H9 (cell line): ENCODE measurements around the gene B3GNT3. TPM values are rescaled to one million over a fixed set of nuclear protein-coding genes. Genes with fewer than 3 reads are reported as not detected.

Experiments used
- DNase-seq: peaks from one replicate; pipeline ENCODE4 v3.0.0-alpha.2; 2017
- H2AFZ ChIP-seq: one replicate; pipeline ENCODE4 v1.6.1; 2013; ENCODE audit warnings: mild to moderate bottlenecking, low read length, control low read depth, moderate library complexity
- H2AK5ac ChIP-seq: 2 replicates; pipeline ENCODE4 v1.6.1; 2013; ENCODE audit warnings: low read length, control low read depth, mixed read lengths; ENCODE audit not compliant: insufficient read length
- H2BK120ac ChIP-seq: one replicate; pipeline ENCODE4 v1.6.1; 2013; ENCODE audit warnings: low read depth, mild to moderate bottlenecking, low read length, control low read depth, inconsistent platforms; ENCODE audit not compliant: poor library complexity, severe bottlenecking
- H2BK12ac ChIP-seq: 2 replicates; pipeline ENCODE4 v1.6.1; 2013; ENCODE audit warnings: low read length, control low read depth, mixed read lengths, low read depth; ENCODE audit not compliant: insufficient read length
- H2BK15ac ChIP-seq: 2 replicates; pipeline ENCODE4 v1.6.1; 2013; ENCODE audit warnings: low read depth, low read length, control low read depth
- H2BK20ac ChIP-seq: one replicate; pipeline ENCODE4 v1.6.1; 2013; ENCODE audit warnings: low read depth, mild to moderate bottlenecking, low read length, control low read depth, inconsistent platforms; ENCODE audit not compliant: poor library complexity, severe bottlenecking
- H2BK5ac ChIP-seq: 2 replicates; pipeline ENCODE4 v1.6.1; 2013; ENCODE audit warnings: low read length, control low read depth, mixed read lengths; ENCODE audit not compliant: insufficient read length
- H3K14ac ChIP-seq: 2 replicates; pipeline ENCODE4 v1.6.1; 2013; ENCODE audit warnings: low read length, control low read depth; ENCODE audit not compliant: insufficient read depth
- H3K18ac ChIP-seq: 2 replicates; pipeline ENCODE4 v1.6.1; 2013; ENCODE audit warnings: low read depth, mild to moderate bottlenecking, mixed read lengths, low read length, control low read depth; ENCODE audit not compliant: insufficient read length
- H3K23ac ChIP-seq: 2 replicates; pipeline ENCODE4 v1.6.1; 2013; ENCODE audit warnings: low read length, control low read depth, mixed read lengths, low read depth; ENCODE audit not compliant: insufficient read length
- H3K23me2 ChIP-seq: 2 replicates; pipeline ENCODE4 v1.6.1; 2013; ENCODE audit warnings: low read depth, mild to moderate bottlenecking, mixed read lengths, low read length, control low read depth; ENCODE audit not compliant: insufficient read length, poor library complexity, severe bottlenecking
- H3K27ac ChIP-seq: 2 replicates; pipeline ENCODE4 v1.5.1; 2013; ENCODE audit warnings: low read length, control low read depth, mixed read lengths, low read depth; ENCODE audit not compliant: insufficient read length
- H3K27me3 ChIP-seq: 2 replicates; pipeline ENCODE4 v1.6.1; 2013; ENCODE audit warnings: low read length, control low read depth, inconsistent platforms; ENCODE audit not compliant: insufficient read depth
- H3K4ac ChIP-seq: 2 replicates; pipeline ENCODE4 v1.6.1; 2013; ENCODE audit warnings: low read depth, mild to moderate bottlenecking, control low read depth, inconsistent platforms, low read length, moderate library complexity
- H3K4me1 ChIP-seq: 2 replicates; pipeline ENCODE4 v1.6.1; 2013; ENCODE audit warnings: low read length, control low read depth, inconsistent platforms; ENCODE audit not compliant: insufficient read depth
- H3K4me2 ChIP-seq: 2 replicates; pipeline ENCODE4 v1.6.1; 2013; ENCODE audit warnings: low read length, control low read depth, mixed read lengths; ENCODE audit not compliant: insufficient read length, insufficient read depth
- H3K56ac ChIP-seq: 2 replicates; pipeline ENCODE4 v1.6.1; 2013; ENCODE audit warnings: low read depth, mild to moderate bottlenecking, mixed read lengths, low read length, control low read depth; ENCODE audit not compliant: insufficient read length
- H3K79me1 ChIP-seq: 2 replicates; pipeline ENCODE4 v1.6.1; 2013; ENCODE audit warnings: low read depth, mild to moderate bottlenecking, moderate library complexity, low read length, control low read depth, inconsistent platforms; ENCODE audit not compliant: insufficient read depth, poor library complexity, severe bottlenecking
- H3K79me2 ChIP-seq: 2 replicates; pipeline ENCODE4 v1.6.1; 2013; ENCODE audit warnings: low read length, control low read depth, inconsistent platforms; ENCODE audit not compliant: insufficient read depth
- H3K9ac ChIP-seq: 2 replicates; pipeline ENCODE4 v1.6.1; 2013; ENCODE audit warnings: low read length, control low read depth, mixed read lengths; ENCODE audit not compliant: insufficient read length; ENCODE audit errors: extremely low read depth
- H3K9me3 ChIP-seq: one replicate; pipeline ENCODE4 v1.6.1; 2013; ENCODE audit warnings: low read depth, low read length, inconsistent platforms; ENCODE audit not compliant: control insufficient read depth
- H3T11ph ChIP-seq: one replicate; pipeline ENCODE4 v1.6.1; 2013; ENCODE audit warnings: mild to moderate bottlenecking, low read length, control low read depth, inconsistent platforms
- H4K20me1 ChIP-seq: one replicate; pipeline ENCODE4 v1.6.1; 2013; ENCODE audit not compliant: control insufficient read depth, insufficient read length, insufficient read depth
- H4K5ac ChIP-seq: 2 replicates; pipeline ENCODE4 v1.6.1; 2013; ENCODE audit warnings: low read depth, mild to moderate bottlenecking, mixed read lengths, low read length, control low read depth; ENCODE audit not compliant: insufficient read length
- H4K8ac ChIP-seq: replicated peaks from 2 replicates; pipeline ENCODE4 v1.6.1; 2013; ENCODE audit warnings: low read length, control low read depth, mixed read lengths, low read depth; ENCODE audit not compliant: insufficient read length
- H4K91ac ChIP-seq: 2 replicates; pipeline ENCODE4 v1.6.1; 2013; ENCODE audit warnings: low read depth, mild to moderate bottlenecking, moderate library complexity, mixed read lengths, low read length, control low read depth; ENCODE audit not compliant: insufficient read length
- H3K27ac Mint-ChIP-seq, 3 experiments: 2 replicates in 2 of 3; 3 replicates in 1 of 3; pipeline ENCODE4 v1.8.0; 2020 to 2021; ENCODE audit warnings: mixed read lengths in 3 of 3, mild to moderate bottlenecking in 1 of 3, moderate library complexity in 1 of 3
- H3K27me3 Mint-ChIP-seq: 2 replicates; pipeline ENCODE4 v1.8.0; 2021; ENCODE audit warnings: low read depth, mild to moderate bottlenecking, moderate library complexity, mixed read lengths
- H3K36me3 Mint-ChIP-seq, 3 experiments: 2 replicates in 2 of 3; 3 replicates in 1 of 3; pipeline ENCODE4 v1.8.0; 2020 to 2021; ENCODE audit warnings: low read depth in 3 of 3, mixed read lengths in 3 of 3; ENCODE audit not compliant: insufficient read depth in 1 of 3
- H3K4me1 Mint-ChIP-seq, 2 experiments: 2 replicates each; pipeline ENCODE4 v1.8.0; 2020; ENCODE audit warnings: mixed read lengths in 2 of 2
- H3K4me3 Mint-ChIP-seq, 2 experiments: 2 replicates in 1 of 2; 3 replicates in 1 of 2; pipeline ENCODE4 v1.8.0; 2020 to 2021; ENCODE audit warnings: mild to moderate bottlenecking in 2 of 2, mixed read lengths in 2 of 2, moderate library complexity in 1 of 2
- H3K9me3 Mint-ChIP-seq, 2 experiments: 2 replicates in 1 of 2; 3 replicates in 1 of 2; pipeline ENCODE4 v1.8.0; 2020; ENCODE audit warnings: mild to moderate bottlenecking in 2 of 2, mixed read lengths in 2 of 2, moderate library complexity in 1 of 2
- WGBS: extraction: QIAGEN DNeasy Blood & Tissue Kit; methylation state at CpG from one replicate; pipeline ENCODE4 v1.1.7; 2013; ENCODE audit warnings: missing lambda C conversion rate, low lambda C conversion rate, mixed read lengths; ENCODE audit not compliant: insufficient read length; ENCODE audit errors: extremely low coverage; 5-methylcytosine and 5-hydroxymethylcytosine counted together
- total RNA-seq: library from RNA; stranded (reverse); gene quantifications from 2 replicates; pipeline ENCODE4 v1.2.1, GENCODE V29; 2021
- TF ChIP-seq, protein P1 (sequence below): fragments of 200-600 bp; sonication (generic); conservative IDR thresholded peaks from 3 replicates; pipeline ENCODE4 v1.8.0; 2021; ENCODE audit warnings: antibody characterized with exemption, mild to moderate bottlenecking

B3GNT3 gene
- total RNA-seq, 1 experiment from 2014 or later = 0.96 TPM

DNA sequence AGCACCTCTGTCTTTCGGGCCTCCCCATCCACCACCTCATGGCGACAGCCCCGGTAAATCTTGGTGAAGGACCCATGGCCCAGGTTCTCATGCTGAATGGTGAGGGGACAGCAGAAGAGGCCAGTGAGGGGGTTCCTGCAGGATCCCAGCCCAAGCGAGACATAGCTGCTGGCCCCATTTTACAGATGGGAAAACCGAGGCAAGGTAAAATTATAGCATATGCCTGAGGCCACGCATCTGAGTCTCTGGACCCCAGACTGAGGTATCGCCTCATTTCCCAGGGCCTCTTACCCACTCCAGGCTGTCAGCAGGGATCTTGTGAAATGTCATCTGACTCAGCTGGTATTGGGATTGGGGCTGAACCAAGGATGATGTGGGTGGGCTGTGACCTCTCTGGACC is 43.0 kb downstream of the B3GNT3 start:
- H2AFZ ChIP-seq = no peak overlapping the region
- H2AK5ac ChIP-seq = no peak overlapping the region
- H2BK5ac ChIP-seq = no peak overlapping the region
- no CpG with 5 or more reads among the region's 7 CpGs for WGBS
- no peak for DNase-seq
- H3K9me3 ChIP-seq = no peaks in the 10 kb centered on the region
- Mint-ChIP-seq H3K4me3 (no peak overlapping the region), H3K4me1 (peaks cover 27 to 30% of the 10 kb centered on the region in 2 experiments), H3K36me3 (no peaks in the 10 kb centered on the region), H3K9me3 (no peaks in the 10 kb centered on the region; a peak in 1 of 5 replicates), H3K27ac (no peak overlapping the region; a peak in 1 of 7 replicates), H3K27me3 (peaks cover 39% of the 10 kb centered on the region)
- H2BK12ac ChIP-seq = no peak overlapping the region
- peaks cover 9% of the 10 kb centered on the region for H3K23me2 ChIP-seq
- H4K91ac ChIP-seq = no peak overlapping the region
- no peaks in the 10 kb centered on the region for H4K20me1 ChIP-seq
- H3T11ph ChIP-seq = no peak overlapping the region
- H3K9ac ChIP-seq = no peak overlapping the region
- no peak overlapping the region for H3K18ac ChIP-seq
- no peak overlapping the region for H2BK120ac ChIP-seq
- TF ChIP-seq, protein P1, sequence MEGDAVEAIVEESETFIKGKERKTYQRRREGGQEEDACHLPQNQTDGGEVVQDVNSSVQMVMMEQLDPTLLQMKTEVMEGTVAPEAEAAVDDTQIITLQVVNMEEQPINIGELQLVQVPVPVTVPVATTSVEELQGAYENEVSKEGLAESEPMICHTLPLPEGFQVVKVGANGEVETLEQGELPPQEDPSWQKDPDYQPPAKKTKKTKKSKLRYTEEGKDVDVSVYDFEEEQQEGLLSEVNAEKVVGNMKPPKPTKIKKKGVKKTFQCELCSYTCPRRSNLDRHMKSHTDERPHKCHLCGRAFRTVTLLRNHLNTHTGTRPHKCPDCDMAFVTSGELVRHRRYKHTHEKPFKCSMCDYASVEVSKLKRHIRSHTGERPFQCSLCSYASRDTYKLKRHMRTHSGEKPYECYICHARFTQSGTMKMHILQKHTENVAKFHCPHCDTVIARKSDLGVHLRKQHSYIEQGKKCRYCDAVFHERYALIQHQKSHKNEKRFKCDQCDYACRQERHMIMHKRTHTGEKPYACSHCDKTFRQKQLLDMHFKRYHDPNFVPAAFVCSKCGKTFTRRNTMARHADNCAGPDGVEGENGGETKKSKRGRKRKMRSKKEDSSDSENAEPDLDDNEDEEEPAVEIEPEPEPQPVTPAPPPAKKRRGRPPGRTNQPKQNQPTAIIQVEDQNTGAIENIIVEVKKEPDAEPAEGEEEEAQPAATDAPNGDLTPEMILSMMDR = no peak
- no peaks in the 10 kb centered on the region for H3K27me3 ChIP-seq
- no peak overlapping the region for H3K4me2 ChIP-seq
- H3K23ac ChIP-seq = no peak overlapping the region
- no peak overlapping the region for H3K14ac ChIP-seq
- H3K4me1 ChIP-seq = no peaks in the 10 kb centered on the region; the same call in 1 of the 2 replicates
- no peak overlapping the region for H4K8ac ChIP-seq
- no peak overlapping the region for H3K4ac ChIP-seq
- no peak overlapping the region for H2BK15ac ChIP-seq
- no peak overlapping the region for H3K56ac ChIP-seq
- no peak overlapping the region for H4K5ac ChIP-seq
- H3K27ac ChIP-seq = no peak overlapping the region
- no peaks in the 10 kb centered on the region for H3K79me2 ChIP-seq
- no peaks in the 10 kb centered on the region for H3K79me1 ChIP-seq
- H2BK20ac ChIP-seq = no peak overlapping the region
